ENCODE measurements around the gene KBTBD12.

KBTBD12 gene

DNA sequence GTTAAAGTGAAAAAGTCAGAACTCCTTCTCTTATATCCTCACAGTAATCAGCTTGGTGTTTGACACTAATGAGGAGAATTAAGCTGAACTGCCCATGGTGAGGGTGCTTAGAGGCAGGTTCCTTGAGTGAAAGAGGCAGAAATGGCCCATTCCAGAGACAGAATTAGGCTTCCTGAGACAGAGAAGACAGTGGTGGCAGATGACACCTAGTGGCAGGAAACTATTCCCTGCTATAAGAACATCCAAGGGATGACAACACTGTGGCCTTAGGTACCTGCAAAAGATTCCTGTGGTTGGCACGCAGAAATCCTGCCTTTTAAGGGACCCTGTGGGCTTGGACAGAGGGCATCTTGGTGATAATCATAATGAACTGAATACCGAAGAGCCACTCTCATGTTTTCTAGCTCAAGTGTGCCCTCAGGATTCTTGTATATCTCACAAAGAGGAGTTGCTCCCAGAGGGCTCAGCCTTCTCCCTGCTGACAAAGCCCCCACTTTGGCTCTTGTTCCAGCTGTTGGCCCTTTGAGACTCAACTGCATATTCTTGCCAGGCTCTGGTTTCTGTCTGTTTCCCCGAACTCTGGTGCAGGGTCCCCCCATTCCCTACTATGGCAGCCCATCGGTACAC lies 56.0 kb downstream of the KBTBD12 start:
- TF ChIP-seq, protein P1, sequence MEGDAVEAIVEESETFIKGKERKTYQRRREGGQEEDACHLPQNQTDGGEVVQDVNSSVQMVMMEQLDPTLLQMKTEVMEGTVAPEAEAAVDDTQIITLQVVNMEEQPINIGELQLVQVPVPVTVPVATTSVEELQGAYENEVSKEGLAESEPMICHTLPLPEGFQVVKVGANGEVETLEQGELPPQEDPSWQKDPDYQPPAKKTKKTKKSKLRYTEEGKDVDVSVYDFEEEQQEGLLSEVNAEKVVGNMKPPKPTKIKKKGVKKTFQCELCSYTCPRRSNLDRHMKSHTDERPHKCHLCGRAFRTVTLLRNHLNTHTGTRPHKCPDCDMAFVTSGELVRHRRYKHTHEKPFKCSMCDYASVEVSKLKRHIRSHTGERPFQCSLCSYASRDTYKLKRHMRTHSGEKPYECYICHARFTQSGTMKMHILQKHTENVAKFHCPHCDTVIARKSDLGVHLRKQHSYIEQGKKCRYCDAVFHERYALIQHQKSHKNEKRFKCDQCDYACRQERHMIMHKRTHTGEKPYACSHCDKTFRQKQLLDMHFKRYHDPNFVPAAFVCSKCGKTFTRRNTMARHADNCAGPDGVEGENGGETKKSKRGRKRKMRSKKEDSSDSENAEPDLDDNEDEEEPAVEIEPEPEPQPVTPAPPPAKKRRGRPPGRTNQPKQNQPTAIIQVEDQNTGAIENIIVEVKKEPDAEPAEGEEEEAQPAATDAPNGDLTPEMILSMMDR (IDR thresholded peaks at IDR 0.05; ENCODE audit: low read length, missing control alignments), result peak; percentile 79
- peak; percentile 69 for DNase-seq (ENCODE audit: low read depth)
- no peak overlapping the region for H3K4me3 ChIP-seq (replicated peaks; ENCODE audit: low read depth, low read length)

DNA sequence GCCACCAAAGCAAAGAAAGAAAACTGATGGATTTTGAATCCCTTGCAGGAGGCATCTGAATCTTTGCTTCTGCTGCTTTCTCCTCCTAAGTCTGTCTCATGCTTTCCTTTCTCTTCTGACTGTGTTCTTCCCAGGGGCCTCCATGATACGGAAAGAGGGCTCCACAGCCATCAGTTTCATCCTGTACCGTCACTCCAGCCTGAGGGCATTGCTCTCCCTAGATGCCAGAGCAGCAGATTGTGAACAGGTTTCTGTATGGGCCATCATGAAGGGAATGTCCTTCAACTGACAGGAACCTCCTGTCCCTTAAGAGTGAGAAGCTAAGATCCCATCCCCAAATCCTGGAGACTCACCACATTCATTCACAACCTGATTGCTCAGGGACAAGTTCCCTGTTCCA lies 59.2 kb downstream of the KBTBD12 start:
- TF ChIP-seq, protein P1 (IDR thresholded peaks at IDR 0.05; ENCODE audit: low read length, missing control alignments), result no peak
- DNase-seq (ENCODE audit: low read depth), result no peak
- H3K4me3 ChIP-seq (replicated peaks; ENCODE audit: low read depth, low read length), result no peak overlapping the region

DNA sequence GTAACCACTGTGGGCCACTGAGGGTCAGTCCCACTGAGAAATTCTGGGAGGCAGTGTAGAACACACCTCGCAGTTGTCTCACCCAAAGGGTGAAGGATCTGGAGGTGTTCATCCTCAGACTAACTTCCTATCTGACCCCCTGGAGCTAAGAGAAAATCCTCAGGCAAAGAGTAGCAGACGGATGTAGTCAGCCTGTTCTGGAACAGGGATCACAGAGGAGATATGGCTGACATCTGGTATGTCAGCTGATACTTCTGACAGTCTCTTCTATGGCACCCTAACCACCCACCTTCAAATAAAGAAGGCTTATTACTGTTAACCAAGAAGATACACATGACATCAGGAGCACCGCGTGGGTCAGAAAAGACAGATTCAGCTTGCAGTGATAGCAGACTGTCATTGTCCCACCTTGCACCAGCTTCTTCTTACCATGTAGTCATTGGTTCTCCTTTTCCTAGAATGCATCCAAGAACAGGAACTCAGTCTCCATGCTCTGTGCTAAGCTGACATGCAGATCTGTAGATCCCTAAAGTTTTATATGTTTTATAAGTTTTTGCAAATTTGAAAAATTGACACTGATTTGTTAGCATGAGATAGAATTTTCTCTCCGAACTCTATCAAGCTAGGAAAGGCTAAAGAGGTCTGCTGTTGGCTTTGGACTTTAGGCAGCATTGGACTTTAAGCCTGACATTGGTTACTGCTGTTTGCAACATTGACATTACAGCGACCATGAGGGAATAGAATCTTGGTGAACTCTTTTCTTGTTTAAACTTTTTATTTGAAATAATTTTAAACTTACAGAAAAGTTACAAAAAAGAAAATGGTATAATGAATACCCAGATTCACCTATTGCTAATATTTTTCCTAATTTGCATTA lies 60.4 kb downstream of the KBTBD12 start:
- H3K4me3 ChIP-seq (replicated peaks; ENCODE audit: low read depth, low read length), result no peak overlapping the region
- no peak for DNase-seq (ENCODE audit: low read depth)
- TF ChIP-seq, protein P1 (IDR thresholded peaks at IDR 0.05; ENCODE audit: low read length, missing control alignments), result no peak

DNA sequence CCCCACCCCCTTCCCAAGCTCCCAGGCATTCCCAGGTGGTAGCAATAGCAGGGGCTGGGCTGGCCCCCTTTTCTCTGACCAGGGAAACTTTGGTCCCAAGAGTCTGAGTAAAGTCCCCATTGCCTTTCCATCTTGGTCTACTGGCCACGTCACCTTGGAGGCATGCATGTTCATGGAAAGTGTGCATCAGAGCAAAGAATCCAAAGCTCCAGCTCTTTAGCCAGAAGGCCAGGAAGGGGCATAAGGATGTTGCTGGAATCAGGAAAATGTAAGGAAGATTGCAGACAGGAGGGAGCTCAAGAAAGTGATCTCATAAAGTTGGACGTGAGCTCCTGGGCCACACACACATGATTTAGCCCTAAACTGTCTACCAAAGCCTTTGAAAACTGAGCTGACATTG lies 63.6 kb downstream of the KBTBD12 start:
- DNase-seq (ENCODE audit: low read depth), result no peak
- TF ChIP-seq, protein P1 (IDR thresholded peaks at IDR 0.05; ENCODE audit: low read length, missing control alignments), result no peak
- no peak overlapping the region for H3K4me3 ChIP-seq (replicated peaks; ENCODE audit: low read depth, low read length)

DNA sequence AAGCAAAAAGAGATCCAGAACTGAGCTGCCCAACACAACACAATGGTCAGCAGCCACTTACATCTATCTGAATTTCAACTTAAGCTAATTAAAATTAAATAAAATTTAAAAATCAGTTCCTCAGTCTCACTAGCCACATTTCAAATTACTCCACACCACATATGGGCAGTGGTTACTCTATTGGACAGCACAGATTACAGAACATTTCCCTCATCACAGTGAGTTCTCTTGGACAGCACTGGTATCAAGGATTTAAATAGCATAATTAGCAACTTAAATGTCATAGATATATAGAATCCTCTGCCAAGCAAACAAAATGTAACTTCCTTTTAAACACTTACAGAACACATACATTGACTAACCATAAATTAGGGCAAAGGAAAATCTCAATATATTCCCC lies 64.4 kb downstream of the KBTBD12 start:
- TF ChIP-seq, protein P1 (IDR thresholded peaks at IDR 0.05; ENCODE audit: low read length, missing control alignments), result no peak
- H3K4me3 ChIP-seq (replicated peaks; ENCODE audit: low read depth, low read length), result no peak overlapping the region
- no peak for DNase-seq (ENCODE audit: low read depth)

DNA sequence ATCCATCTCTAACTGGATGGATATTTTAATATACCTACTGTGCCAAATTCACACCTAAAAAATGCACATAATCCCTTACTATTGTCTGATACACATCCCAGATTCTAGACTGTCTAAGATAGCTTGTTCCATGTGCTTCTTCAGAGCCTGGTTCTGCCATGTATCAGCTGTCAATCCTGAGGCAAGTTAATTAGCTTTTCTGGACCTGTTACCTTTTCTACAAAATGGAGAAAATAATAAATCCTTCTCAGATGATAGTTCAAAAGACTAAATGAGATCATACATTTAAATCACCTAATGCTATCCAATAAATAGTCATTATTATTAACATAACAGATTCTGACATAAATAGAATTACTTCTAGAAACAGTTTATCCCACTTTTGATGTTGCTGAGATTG lies 66.1 kb downstream of the KBTBD12 start:
- no peak overlapping the region for H3K4me3 ChIP-seq (replicated peaks; ENCODE audit: low read depth, low read length)
- TF ChIP-seq, protein P1 (IDR thresholded peaks at IDR 0.05; ENCODE audit: low read length, missing control alignments), result no peak
- DNase-seq (ENCODE audit: low read depth), result no peak

Measured in fibroblast of pulmonary artery (primary cell).